AG20443 (cell line): ENCODE results near the gene GIMAP5.

Experiments
- DNase-seq: peaks from one replicate; pipeline ENCODE4 v3.0.0; 2012; ENCODE audit warnings: low spot score, mixed read lengths

Gene GIMAP5

GRCh38 chr7:150737265-150738055, at the start of gene GIMAP5:
Gene GIMAP5, plus strand, starts transcription at chr7:150737418. Its CDS starts 3,467 bp downstream, at chr7:150740885.
- no peak for DNase-seq

DNA sequence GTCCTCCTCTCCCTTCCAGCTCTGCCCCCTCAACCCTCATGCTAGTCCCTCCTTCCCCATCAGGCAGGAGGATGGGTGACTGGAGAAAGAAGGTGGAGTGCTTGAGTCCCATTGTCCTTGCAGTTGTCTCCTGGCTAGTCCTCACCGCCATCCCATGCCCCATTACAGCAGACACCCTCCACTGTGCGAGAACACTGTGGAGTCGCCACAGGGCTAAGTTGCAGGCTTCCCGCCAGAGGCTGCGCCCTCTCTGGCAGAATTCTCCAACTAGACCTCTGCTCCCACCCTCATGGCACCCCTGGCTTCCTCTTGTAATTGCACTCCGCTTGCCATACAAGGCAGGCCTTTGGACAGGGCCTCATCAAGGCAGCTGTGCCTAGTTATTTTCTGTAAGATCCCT, 48.6 kb upstream of the GIMAP5 start:
- DNase-seq: no peak

GRCh38 chr7:150695654-150696053, 41.6 kb upstream of the GIMAP5 start:
- DNase-seq: no peak

DNA sequence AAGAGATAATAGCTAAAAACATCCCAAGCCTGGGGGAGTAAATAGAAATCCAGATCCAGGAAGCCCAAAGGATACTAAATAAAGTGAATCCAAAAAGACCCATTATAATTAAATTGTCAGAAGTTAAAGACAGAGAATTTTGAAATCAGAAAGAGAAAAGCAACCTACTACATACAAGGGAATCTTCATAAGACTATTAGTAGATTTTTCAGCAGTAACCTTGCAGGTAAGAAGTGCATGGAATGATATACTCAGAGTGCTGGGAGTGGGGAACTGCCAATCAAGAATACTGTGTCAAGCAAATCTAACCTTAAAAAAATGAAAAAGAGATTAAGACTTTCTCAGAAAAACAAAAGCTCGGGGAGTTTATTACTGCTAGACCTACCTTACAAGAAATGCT, 34.0 kb upstream of the GIMAP5 start:
- no peak for DNase-seq

- no peak for DNase-seq
Observed at GRCh38 chr7:150715293-150715692, 21.9 kb upstream of the GIMAP5 start.

DNA sequence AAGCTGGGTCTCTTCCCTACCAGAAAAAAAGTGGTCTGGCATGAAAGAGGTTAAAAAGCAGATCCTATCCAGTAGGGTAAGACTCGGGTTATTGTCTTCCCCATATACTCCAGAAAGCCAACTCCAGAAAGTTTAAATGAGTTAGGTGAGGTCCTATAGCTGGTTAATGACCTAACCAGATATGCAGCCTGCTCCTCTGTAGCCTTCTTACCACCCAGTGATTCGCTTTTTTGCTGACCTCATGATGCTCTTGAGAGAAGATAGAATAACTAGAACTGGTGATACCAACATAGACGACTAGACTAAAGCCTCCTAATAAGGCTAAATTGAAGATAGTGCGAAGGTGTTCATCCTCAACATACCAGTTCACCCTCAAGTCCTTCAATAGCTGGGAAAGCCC, 21.5 kb upstream of the GIMAP5 start:
- DNase-seq: no peak

DNA sequence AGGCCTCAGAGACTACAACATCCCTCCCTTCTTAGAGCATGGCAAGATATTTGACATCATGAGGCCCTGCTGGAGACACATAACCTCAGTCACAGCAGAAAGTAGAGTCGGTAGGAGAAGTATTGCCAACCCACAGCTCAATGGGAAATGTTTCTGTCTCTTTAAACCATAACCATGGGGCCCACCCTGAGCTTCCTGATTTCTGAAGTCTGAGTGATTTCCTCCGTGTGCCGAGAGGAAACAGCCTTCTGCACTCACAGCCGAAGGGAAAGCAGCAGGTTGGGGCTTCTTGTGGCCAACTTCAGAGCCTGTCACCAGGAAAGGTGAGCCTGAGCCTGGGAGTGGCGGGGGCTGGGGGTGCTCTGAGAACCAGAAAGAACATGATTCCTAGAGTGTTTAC, 20.9 kb upstream of the GIMAP5 start, which contains the start of gene GIMAP1:
TSS of gene GIMAP1 (plus strand) at position 246 of the 400 bp plus-strand sequence. CDS start 2,435 bp downstream, outside the sequence.
- no peak for DNase-seq

- no peak for DNase-seq
Observed at GRCh38 chr7:150716939-150717338, 20.3 kb upstream of the GIMAP5 start.

- DNase-seq: no peak
Observed at GRCh38 chr7:150717814-150718420, 19.3 kb upstream of the GIMAP5 start.

GRCh38 chr7:150719436-150719835, 17.8 kb upstream of the GIMAP5 start:
- DNase-seq: no peak

DNA sequence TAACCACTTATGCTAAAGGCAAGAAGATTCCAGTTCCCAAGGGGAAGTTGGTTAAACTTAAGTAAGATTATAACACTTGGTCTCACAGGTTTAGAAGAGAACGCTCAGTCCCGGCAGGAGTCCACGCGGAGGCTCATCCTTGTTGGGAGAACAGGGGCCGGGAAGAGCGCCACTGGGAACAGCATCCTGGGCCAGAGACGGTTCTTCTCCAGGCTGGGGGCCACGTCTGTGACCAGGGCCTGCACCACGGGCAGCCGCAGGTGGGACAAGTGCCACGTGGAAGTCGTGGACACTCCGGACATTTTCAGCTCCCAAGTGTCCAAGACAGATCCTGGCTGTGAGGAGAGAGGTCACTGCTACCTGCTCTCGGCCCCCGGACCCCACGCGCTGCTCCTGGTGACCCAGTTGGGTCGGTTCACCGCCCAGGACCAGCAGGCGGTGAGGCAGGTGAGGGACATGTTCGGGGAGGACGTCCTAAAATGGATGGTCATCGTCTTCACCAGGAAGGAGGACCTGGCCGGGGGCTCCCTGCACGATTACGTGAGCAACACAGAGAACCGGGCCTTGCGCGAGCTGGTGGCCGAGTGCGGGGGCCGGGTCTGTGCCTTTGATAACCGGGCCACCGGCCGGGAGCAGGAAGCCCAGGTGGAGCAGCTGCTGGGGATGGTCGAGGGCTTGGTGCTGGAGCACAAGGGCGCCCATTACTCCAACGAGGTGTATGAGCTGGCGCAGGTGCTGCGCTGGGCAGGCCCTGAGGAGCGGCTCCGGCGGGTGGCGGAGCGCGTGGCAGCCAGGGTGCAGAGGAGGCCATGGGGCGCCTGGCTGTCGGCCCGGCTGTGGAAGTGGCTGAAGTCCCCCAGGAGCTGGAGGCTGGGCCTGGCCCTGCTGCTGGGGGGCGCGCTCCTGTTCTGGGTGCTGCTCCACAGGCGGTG, 17.0 kb upstream of the GIMAP5 start:
- DNase-seq: no peak

DNA sequence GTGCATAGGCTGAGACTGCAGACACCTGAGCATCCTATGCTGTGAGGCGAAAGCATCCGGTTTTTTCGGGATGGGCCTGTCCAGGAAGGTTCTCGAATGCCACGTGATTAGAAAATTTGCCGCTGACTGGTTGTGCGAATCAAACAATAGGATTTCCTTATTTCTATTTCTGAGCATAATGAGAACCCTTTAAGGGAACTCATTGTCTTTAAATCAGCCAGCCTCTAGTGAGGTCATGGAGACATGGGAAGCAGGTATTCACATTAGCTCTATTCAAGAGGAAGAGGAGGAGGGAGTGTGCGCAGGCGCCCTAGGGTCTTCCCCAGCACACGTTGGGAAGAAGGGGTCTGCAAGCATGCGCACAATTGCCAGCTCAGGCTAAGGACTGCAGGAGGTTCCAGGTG, 15.2 kb upstream of the GIMAP5 start:
- no peak for DNase-seq

GRCh38 chr7:150722431-150722931, 14.7 kb upstream of the GIMAP5 start:
- DNase-seq: no peak

GRCh38 chr7:150723467-150723866, 13.8 kb upstream of the GIMAP5 start:
- no peak for DNase-seq

DNA sequence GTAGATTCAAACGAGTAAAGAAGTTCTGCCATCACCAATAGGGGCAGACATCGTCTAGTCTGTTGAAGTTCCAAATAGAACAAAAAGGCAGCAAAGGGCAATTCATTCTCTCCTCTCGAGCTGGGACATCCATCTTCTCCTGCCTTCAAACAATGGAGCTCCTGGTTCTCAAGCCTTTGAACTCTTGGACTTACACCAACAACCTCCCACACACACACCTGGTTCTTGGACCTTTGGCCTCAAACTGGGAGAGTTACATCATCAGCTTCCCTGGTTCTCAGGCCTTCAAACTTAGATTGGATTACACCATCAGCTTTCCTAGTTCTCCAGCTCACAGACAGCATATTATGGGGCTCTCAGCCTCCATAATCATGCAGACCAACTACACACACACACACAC, 9.8 kb upstream of the GIMAP5 start:
- DNase-seq: no peak

- DNase-seq: no peak
Observed at GRCh38 chr7:150728011-150728410, 9.2 kb upstream of the GIMAP5 start.

GRCh38 chr7:150728609-150729008, 8.6 kb upstream of the GIMAP5 start:
- no peak for DNase-seq

GRCh38 chr7:150731916-150732315, 5.3 kb upstream of the GIMAP5 start:
- DNase-seq: no peak

- DNase-seq: no peak
Observed at GRCh38 chr7:150732786-150733481, 4.3 kb upstream of the GIMAP5 start.

DNA sequence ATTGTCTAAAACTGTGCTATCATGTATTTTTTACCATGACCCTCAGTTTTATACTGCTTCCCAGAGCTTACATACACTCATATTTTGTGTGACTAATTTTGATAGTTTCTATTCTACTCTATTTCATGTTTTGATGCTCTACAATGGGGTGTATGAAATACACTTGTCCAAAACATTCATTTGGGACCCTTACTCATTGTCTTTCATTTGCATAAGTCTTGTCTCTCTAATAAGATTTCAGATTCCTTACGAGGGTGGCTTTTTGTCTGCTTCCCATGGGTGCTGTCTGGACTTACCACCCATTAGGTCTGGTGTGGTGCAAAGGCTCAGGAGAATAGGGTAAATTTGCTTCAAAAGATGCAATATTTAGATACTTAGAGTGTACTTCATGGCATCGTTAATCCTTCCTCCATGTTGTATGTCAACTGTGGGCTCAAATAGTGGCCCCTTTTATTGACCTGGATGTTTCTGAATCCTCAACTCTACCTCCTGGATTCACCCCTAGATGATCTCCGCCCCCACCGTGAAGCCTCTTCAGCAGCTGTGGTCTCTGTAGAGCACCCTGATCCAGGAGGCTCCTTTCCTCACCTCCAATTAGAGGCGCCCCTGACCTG, 3.6 kb upstream of the GIMAP5 start:
- DNase-seq: no peak

DNA sequence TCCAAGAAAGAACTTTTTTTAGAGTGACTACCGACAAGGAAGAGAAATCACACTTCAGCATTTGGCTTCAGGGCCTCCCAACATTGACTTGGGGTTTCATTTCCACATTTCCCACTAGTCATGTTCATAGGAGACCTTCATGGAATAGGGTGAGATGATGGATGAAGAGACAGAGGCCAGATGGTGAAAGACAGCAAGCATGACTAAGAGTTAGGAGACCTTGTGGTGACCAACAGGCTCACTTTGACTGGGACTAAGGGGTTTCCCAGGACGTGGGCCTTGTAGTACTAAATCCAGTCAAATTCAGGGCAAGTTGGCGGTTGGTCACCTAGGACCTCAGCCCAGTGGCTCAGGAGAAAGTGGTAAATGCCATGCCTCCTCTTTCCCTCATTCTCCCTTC, 3.0 kb upstream of the GIMAP5 start:
- DNase-seq: no peak
